GM21723 (cell line): Measurements from ENCODE around the gene PRTN3.
"Not testable (repeated sequence)": the region's sequence is repeated elsewhere in the genome, so short reads cannot be mapped to it uniquely, and the experiment has no call there.

Source experiments
- ATAC-seq: cut with Tn5 transposase; IDR thresholded peaks from one replicate; pipeline ENCODE4 v1.9.1; 2021; ENCODE audit warnings: mild to moderate bottlenecking, moderate library complexity; ENCODE audit not compliant: unreplicated experiment

Gene PRTN3

GRCh38 chr19:815079-815774, 25.6 kb upstream of the PRTN3 start:
- no peak for ATAC-seq

DNA sequence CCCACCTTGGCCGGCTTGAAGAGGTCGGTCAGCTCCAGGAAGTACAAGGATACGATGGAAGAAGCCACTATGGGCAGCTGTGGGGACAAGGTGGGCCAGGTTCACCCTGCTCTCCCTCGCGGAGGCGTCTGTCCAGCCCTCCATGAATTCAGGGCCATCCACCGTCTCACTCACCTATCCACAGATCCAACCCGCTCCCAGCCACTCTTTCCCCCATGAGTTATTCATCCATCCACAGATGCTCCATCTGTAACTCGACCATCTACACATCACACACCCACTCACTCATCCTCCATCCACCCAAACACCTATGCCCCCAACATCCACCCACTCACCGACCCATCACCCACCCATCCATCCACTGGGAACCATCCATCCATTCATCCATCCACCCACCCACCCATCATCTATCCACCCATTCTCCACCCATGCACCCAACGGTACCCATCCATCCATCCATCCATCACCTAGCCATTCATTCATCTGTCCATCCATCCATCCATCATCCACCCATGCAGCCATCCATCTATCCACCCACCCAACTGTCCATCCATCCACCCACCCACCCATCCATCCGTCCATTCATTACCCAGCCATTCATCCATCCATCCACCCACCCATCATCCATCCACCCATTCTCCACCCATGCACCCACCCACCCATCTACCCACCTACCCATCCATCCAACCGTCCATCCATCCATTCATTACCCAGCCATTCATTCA, 24.9 kb upstream of the PRTN3 start:
- ATAC-seq: no peak

- no peak for ATAC-seq
Measured at GRCh38 chr19:816500-816857, 24.3 kb upstream of the PRTN3 start.

DNA sequence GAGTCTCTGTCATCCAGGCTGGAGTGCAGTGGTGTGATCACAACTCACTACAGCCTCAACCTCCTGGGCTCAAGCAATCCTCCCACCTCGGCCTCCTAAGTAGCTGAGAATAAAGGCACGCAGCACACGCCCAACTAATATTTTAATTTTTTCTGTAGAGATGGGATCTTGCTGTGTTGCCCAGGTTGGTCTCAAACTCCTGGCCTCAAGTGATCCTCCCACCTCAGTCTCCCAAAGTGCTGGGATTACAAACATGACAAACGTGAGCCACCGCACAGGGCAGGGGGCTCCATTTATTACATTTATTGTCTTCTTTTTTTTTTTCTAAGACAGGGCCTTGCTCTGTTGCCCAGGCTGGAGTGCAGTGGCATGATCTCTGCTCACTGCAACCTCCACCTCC, 20.6 kb upstream of the PRTN3 start:
- not testable (repeated sequence) for ATAC-seq

DNA sequence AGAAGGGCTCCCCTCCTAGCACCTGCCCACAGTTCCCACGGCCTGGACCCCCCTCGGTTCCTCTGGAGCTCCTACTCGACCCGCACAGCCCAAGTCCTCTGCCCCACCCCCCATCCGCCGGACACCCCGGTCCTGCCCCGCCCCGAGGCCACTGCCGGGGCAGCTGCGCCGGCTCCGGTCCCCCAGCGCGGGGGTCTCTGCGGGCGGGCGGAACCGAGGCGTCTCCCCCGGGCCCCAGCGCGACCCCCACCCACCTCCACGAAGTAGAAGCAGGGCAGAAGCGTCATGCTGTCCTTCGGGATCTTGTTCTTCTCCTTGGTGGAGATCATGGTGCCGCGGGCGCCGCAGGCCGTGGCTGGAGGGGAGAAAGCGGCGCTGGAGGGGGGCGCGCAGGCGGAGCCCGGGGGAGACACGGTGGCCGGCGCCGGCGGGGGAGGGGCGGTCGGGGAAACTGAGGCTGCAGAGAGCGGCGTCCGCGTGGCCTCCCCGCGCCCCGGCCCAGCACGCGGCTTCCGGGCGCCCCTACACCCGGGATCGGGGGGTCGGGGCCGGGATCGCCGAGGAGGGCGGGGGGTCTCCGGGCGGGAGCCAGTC, 19.5 kb upstream of the PRTN3 start:
- no peak for ATAC-seq

DNA sequence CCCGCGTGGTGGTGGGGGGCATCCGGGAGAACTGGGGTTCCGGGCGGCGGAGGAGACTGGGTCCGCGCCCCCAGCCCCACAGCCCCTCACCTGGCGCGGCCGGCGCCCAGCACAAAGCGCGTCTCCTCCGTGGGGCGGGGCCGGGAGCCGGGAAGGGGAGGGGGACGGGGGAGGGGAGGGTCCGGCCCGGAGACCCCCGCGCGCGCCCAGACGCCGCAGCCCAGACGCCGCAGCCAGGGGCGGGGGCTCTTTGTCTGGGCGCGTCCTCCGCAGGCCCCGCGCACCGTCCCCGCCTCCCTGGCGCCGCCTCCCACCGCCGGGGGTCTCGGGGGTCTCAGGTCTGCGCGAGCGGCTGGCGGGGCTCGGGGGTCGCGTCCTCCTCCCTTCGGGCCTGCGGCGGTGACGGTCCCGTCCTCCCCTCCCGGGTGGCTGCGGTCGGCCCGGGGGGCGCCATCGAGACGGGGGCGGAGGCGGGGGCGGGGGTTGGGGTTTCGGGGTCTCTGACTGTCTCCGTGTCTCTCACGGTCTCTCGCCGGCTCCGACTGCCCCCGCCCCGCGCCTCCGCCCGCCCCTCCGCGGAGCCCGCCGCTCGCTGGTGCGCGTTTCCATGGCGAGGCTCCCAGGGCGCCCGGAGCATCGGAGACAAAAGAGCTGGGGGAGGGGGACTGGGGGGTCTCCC, 18.8 kb upstream of the PRTN3 start, which contains the start of gene PLPPR3:
Gene PLPPR3 (minus strand): TSS at position 131 of the 679 bp plus-strand sequence. CDS start 396 bp downstream, outside the sequence.
- ATAC-seq: no peak

- no peak for ATAC-seq
Measured at GRCh38 chr19:823565-824121, 17.2 kb upstream of the PRTN3 start.

DNA sequence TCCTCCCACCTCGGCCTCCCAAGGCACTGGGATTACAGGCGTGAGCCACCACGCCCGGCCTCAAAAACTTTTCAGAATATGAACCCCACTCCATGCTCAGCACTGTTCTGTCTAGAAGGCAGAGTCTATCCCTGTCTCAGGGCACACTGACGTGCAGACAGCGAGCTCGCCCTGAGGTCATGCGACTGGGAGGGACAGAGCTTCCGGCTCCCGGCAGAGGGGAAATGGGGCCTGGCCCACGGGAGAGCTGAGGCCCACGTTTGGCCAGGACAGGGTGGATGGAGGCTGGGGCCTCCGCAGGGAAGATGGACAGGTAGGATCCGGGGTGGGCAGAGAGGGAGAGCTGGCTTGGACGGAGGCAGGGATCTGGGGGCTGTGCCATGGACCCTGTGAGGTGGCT, 15.9 kb upstream of the PRTN3 start:
- no peak for ATAC-seq

GRCh38 chr19:825897-826644, 14.7 kb upstream of the PRTN3 start:
- ATAC-seq: no peak

DNA sequence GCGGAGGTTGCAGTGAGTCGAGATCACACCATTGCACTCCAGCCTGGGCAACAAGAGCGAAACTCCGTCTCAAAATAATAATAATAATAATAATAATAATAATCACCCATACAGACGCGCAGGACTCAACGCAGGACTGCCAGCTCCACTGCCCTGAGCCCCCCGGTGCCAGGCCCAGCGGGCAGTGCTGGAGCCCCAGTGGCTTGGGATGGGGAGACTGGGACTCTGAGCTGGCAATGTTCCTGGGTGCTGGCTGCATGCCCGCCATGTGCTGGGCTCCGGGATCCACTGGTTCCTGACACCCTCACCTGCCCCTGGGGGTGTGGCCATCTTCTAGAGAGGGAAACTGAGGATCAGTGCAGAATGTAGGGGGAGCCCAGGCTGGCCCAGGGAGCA, 13.5 kb upstream of the PRTN3 start:
- ATAC-seq: no peak

- ATAC-seq: no peak
Measured at GRCh38 chr19:827710-828321, 13.0 kb upstream of the PRTN3 start, which contains the start of gene AZU1. AZU1 (plus strand) TSS chr19:827837; CDS start chr19:827847, 10 bp downstream.

- no peak for ATAC-seq
Measured at GRCh38 chr19:829129-829758, 11.6 kb upstream of the PRTN3 start.

- ATAC-seq: no peak
Measured at GRCh38 chr19:831407-832369, 9.1 kb upstream of the PRTN3 start.

DNA sequence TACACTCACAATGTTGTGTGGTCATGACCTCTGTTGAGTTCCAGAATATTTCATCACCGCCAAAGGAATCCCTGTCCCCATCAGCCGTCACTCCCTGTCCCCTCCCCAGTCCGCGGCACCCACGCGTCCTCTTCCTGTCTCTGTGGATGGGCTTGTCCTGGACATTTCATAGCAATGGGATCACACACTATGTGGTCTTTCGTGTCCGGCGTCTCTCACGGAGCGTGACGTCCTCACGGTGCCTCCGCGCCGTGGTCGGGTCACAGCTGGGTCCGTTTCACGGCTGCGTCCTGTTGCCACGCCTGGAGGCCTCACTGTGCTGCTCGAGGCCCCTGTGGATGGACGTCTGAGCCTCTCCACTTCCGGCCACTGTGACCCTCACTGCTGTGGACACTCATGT, 6.6 kb upstream of the PRTN3 start:
- ATAC-seq: no peak

DNA sequence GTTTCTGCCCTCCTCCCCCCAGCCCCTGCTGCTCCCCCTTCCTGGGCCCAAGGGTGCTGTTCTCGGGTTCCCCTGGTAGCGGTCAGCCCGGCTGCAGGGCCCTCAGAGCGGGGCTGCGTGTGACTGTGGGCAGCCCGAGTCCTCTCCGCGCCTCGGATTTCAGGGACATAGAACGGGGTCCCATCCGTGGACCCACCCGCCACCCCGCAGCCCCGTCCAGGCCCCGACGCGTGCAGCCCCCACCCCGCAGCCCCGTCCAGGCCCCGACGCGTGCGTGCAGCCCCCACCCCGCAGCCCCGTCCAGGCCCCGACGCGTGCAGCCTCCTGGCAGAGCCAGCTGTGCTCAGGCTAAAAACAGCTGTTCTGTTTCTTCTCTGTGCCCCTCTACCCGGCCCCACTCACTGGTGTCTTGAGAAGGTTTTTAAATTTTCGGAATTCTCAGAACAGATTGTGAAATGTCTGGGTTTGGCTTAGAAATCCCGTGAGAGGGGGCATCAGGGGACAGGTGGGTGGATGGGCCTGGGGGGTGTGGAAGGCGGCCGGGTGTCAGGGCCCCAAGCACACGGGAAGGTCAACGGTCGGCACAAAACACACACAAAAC, 5.5 kb upstream of the PRTN3 start:
- no peak for ATAC-seq

DNA sequence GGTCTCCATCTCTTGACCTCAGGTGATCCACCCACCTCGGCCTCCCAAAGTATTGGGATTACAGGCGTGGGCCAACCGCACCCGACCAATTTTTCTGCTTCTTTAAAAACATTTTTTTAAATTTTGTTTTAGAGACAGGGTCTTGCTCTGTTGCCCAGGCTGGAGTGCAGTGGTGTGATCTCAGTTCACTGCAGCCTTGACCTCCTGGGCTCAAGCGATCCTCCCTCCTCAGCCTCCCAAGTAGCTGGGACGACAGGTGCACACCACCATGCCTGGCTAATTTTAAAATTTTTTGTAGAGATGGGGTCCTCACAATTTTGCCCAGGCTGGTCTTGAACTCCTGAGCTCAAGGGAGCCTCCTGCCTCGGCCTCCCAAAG, 2.0 kb downstream of the PRTN3 start:
- ATAC-seq: not testable (repeated sequence)

- ATAC-seq: no peak
Measured at GRCh38 chr19:843180-843835, 2.5 kb downstream of the PRTN3 start.
